Skeletal muscle tissue (tissue), 4 donors: Measurements from ENCODE around the gene CAPN3. TPM values are rescaled to one million over a fixed set of nuclear protein-coding genes. Genes with fewer than 3 reads are reported as not detected.
A peak's percentile ranks its signal among the peaks of the same experiment; 100 is the strongest.

Experiments used
- H3K27ac ChIP-seq: one replicate; pipeline ENCODE4 v1.7.0; 2013; ENCODE audit warnings: mild to moderate bottlenecking, low read depth, low read length, inconsistent platforms
- H3K27me3 ChIP-seq, 3 donors: one replicate each; pipeline ENCODE4 v1.7.0; 2013; ENCODE audit warnings: low read length in 3 of 3; ENCODE audit not compliant: control insufficient read depth in 3 of 3, insufficient read depth in 3 of 3
- H3K36me3 ChIP-seq, 3 donors: one replicate each; pipeline ENCODE4 v1.7.0; 2013; ENCODE audit warnings: low read length in 3 of 3; ENCODE audit not compliant: control insufficient read depth in 3 of 3, insufficient read depth in 3 of 3
- H3K4me1 ChIP-seq, 3 donors: one replicate each; pipeline ENCODE4 v1.7.0; 2013; ENCODE audit warnings: low read length in 3 of 3, mild to moderate bottlenecking in 3 of 3; ENCODE audit not compliant: control insufficient read depth in 3 of 3, insufficient read depth in 3 of 3
- H3K4me3 ChIP-seq, 3 donors: one replicate each; pipeline ENCODE4 v1.7.0; 2013; ENCODE audit warnings: low read length in 3 of 3
- H3K9ac ChIP-seq, 3 donors: one replicate each; pipeline ENCODE4 v1.7.0; 2013; ENCODE audit warnings: low read length in 3 of 3, mild to moderate bottlenecking in 3 of 3, moderate library complexity in 2 of 3, low read depth in 1 of 3
- H3K9me3 ChIP-seq, 3 donors: one replicate each; pipeline ENCODE4 v1.7.0; 2013; ENCODE audit warnings: low read length in 3 of 3; ENCODE audit not compliant: control insufficient read depth in 3 of 3
- total RNA-seq: library from RNA; depleted of rRNA; stranded (reverse); fragments of >200 nt; gene quantifications from one replicate; pipeline ENCODE4 v1.2.3, GENCODE V29; 2014
- donor health status: Osteomylitis.

CAPN3 gene
- total RNA-seq, 1 donor from 2014 or later = 675 TPM

DNA sequence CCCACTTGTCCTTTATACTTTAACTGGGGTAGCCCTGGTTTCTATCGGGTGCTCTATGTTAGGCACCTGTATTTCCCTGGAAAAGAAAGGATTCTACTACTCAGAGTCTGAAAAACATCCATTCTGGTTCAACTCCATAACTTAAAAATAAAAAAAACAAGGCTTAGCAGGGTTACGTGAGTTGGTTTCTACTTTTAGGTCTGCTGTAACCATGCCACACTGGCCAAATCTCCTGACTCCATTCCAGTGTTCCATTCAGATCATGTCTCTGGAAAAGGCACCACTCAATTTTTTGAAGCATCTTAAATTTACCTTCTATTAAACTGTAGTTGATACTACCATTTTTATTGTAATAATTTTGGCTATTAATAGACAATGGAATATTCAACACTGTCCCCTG, 62.1 kb downstream of the CAPN3 start:
- no peaks in the 10 kb centered on the region for H3K9me3 ChIP-seq
- H3K36me3 ChIP-seq = peaks cover 33 to 81% (median 59%) of the 10 kb centered on the region in 3 donors
- no peak overlapping the region for H3K4me3 ChIP-seq
- peak overlapping the region; percentile 87 for H3K27ac ChIP-seq
- peak overlapping the region; percentile 12 to 61 (median 46) for H3K9ac ChIP-seq
- H3K27me3 ChIP-seq = no peaks in the 10 kb centered on the region
- H3K4me1 ChIP-seq = peaks cover 23 to 31% (median 28%) of the 10 kb centered on the region in 3 donors

GRCh38 chr15:42427429-42428223, 68.3 kb downstream of the CAPN3 start:
- no peaks in the 10 kb centered on the region for H3K9me3 ChIP-seq
- no peaks in the 10 kb centered on the region for H3K27me3 ChIP-seq
- H3K27ac ChIP-seq = peak overlapping the region; percentile 74
- H3K4me3 ChIP-seq = no peak overlapping the region
- H3K9ac ChIP-seq = peak overlapping the region in 1 of 3 donors; percentile 9
- H3K36me3 ChIP-seq = peaks cover 43 to 89% (median 82%) of the 10 kb centered on the region in 3 donors
- H3K4me1 ChIP-seq = peaks cover 16 to 33% (median 21%) of the 10 kb centered on the region in 3 donors

GRCh38 chr15:42444415-42445063, 85.2 kb downstream of the CAPN3 start:
- H3K36me3 ChIP-seq = peaks cover 38 to 67% (median 41%) of the 10 kb centered on the region in 3 donors
- H3K4me1 ChIP-seq = peaks cover 7 to 28% (median 20%) of the 10 kb centered on the region in 3 donors
- no peak overlapping the region for H3K27ac ChIP-seq
- no peak overlapping the region for H3K9ac ChIP-seq
- no peaks in the 10 kb centered on the region for H3K9me3 ChIP-seq
- H3K27me3 ChIP-seq = no peaks in the 10 kb centered on the region
- H3K4me3 ChIP-seq = no peak overlapping the region

GRCh38 chr15:42445551-42445950, 86.2 kb downstream of the CAPN3 start:
- Histone ChIP-seq H3K9me3 (no peaks in the 10 kb centered on the region), H3K4me3 (no peak overlapping the region), H3K4me1 (peaks cover 14 to 38% (median 30%) of the 10 kb centered on the region in 3 donors), H3K27me3 (no peaks in the 10 kb centered on the region), H3K9ac (no peak overlapping the region), H3K36me3 (peaks cover 40 to 68% (median 48%) of the 10 kb centered on the region in 3 donors), H3K27ac (peak overlapping the region; percentile 84)

- peak overlapping the region; percentile 26 to 54 (median 49) for H3K4me3 ChIP-seq
- H3K4me1 ChIP-seq = peaks cover 25 to 47% (median 41%) of the 10 kb centered on the region in 3 donors
- peak overlapping the region in 2 of 3 donors; percentile 4 to 45 for H3K9ac ChIP-seq
- peaks cover 42 to 68% (median 45%) of the 10 kb centered on the region in 3 donors for H3K36me3 ChIP-seq
- peak overlapping the region; percentile 84 for H3K27ac ChIP-seq
- no peaks in the 10 kb centered on the region for H3K9me3 ChIP-seq
- H3K27me3 ChIP-seq = no peaks in the 10 kb centered on the region
Measured at GRCh38 chr15:42447599-42447998, 88.3 kb downstream of the CAPN3 start.

DNA sequence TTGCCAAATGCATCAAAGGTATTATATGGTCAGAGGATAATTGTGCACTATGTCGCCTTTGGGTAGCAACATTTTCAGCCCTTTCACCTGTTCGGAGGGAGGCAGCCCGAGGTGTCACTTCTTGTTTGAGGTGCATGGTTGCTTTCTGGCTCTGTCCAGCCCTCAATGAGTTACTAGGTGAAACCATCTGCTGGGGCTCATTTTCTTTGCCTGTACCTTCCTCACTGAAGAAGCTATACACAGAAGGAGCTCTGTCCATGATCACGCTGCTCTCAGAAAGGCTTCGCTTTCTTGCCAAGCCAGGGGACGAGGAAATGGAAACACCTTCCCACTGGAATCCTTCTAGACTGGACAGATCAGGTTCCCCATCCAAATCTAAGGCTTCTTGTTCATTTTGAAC, 89.0 kb downstream of the CAPN3 start:
- peaks cover 25 to 51% (median 44%) of the 10 kb centered on the region in 3 donors for H3K4me1 ChIP-seq
- peaks cover 42 to 64% (median 43%) of the 10 kb centered on the region in 3 donors for H3K36me3 ChIP-seq
- peak overlapping the region in 2 of 3 donors; percentile 4 to 45 for H3K9ac ChIP-seq
- H3K4me3 ChIP-seq = peak overlapping the region; percentile 6 to 54 (median 49)
- no peaks in the 10 kb centered on the region for H3K27me3 ChIP-seq
- H3K9me3 ChIP-seq = no peaks in the 10 kb centered on the region
- H3K27ac ChIP-seq = peak overlapping the region; percentile 84

GRCh38 chr15:42449770-42450424, 90.6 kb downstream of the CAPN3 start:
- Histone ChIP-seq H3K9me3 (no peaks in the 10 kb centered on the region), H3K4me1 (peaks cover 25 to 56% (median 44%) of the 10 kb centered on the region in 3 donors), H3K36me3 (peaks cover 32 to 53% (median 40%) of the 10 kb centered on the region in 3 donors), H3K9ac (peak overlapping the region; percentile 27 to 74 (median 32)), H3K27ac (peak overlapping the region; percentile 84), H3K27me3 (no peaks in the 10 kb centered on the region), H3K4me3 (peak overlapping the region; percentile 51 to 65 (median 63))

DNA sequence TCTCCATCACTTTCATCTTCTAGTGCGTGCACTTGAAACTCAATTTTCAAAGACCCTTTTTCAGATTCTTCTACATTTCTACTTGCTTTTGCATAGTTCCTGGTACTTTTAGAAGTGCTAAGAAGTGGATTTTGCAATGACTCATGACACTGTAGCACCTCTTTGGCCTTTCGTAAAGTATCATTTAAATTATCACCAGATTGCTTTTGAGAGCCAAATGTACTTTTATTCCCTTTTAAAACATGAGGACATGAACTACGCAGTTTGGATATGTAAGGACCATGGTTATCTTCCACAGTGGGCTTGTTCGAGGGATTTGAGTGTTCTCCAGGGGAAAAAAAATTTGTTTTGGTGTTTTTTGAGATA, 91.1 kb downstream of the CAPN3 start:
- peaks cover 25 to 56% (median 44%) of the 10 kb centered on the region in 3 donors for H3K4me1 ChIP-seq
- H3K27ac ChIP-seq = peak overlapping the region; percentile 84
- peak overlapping the region in 1 of 3 donors; percentile 6 for H3K9ac ChIP-seq
- H3K9me3 ChIP-seq = no peaks in the 10 kb centered on the region
- peak overlapping the region; percentile 51 to 65 (median 63) for H3K4me3 ChIP-seq
- no peaks in the 10 kb centered on the region for H3K27me3 ChIP-seq
- peaks cover 29 to 48% (median 35%) of the 10 kb centered on the region in 3 donors for H3K36me3 ChIP-seq

- H3K9me3 ChIP-seq = no peaks in the 10 kb centered on the region
- H3K4me3 ChIP-seq = no peak overlapping the region
- peaks cover 27 to 41% (median 41%) of the 10 kb centered on the region in 3 donors for H3K4me1 ChIP-seq
- peak overlapping the region; percentile 89 for H3K27ac ChIP-seq
- no peaks in the 10 kb centered on the region for H3K27me3 ChIP-seq
- peaks cover 16 to 23% (median 19%) of the 10 kb centered on the region in 3 donors for H3K36me3 ChIP-seq
- no peak overlapping the region for H3K9ac ChIP-seq
Measured at GRCh38 chr15:42453826-42454225, 94.5 kb downstream of the CAPN3 start.
